Suppressor macrophage treated with lipopolysaccharide for 1 hour (primary cell): Measurements from ENCODE around the gene MED12L.

Experiments
- DNase-seq, 3 donors: peaks; one replicate each; pipeline ENCODE4 v3.0.0-alpha.2; 2020 to 2022

MED12L gene

GRCh38 chr3:151327571-151328198 lies 242.2 kb downstream of the MED12L start:
- DNase-seq, result peak; percentile 29 to 69 (median 61)

- peak; percentile 22 to 50 (median 46) for DNase-seq
These were observed 243.0 kb downstream of the MED12L start for GRCh38 chr3:151328298-151328995.

DNA sequence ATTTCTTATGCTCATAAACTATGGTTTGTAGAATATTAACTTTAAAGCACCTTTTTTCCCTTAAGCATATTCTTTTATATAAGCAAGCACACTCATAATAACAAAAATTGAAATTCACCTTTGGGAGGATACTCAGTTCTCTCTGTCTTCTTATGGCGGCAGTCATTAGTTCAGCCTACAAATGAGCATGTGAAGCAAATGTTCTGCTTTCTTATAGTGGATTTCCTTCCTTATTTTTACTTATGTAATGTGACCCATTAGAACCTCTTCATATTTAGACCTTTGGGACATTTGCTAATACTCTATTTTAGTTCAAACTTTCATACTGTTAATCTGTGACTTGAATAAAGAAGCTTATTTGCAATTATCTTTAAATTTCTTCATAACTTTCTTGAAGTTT lies 243.9 kb downstream of the MED12L start, which contains the start of gene P2RY13:
Gene P2RY13 (minus strand): TSS at position 187 of the 400 bp plus-strand sequence. CDS start 21 bp downstream, at position 166.
- peak; percentile 36 to 65 (median 64) for DNase-seq

DNA sequence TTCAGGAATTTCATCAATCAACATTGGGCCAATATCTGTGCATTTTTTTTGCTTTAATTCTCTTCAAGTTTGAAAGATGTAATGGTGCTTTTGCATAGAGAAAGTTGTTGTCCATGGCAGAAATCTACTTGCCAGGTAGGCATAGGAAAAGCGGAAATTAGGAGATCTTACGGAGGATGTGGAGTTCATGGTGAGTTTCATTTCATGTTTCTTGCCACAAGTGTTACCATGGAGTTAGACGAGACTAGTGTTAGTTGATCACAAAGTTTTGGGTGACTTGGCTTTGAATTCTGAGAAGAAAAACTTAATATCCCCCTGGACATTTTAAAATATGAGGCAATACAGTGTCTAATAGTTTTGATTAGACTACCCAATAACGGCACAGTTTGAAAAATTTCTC lies 244.9 kb downstream of the MED12L start:
- peak in 1 of 3 donors; percentile 45 for DNase-seq

DNA sequence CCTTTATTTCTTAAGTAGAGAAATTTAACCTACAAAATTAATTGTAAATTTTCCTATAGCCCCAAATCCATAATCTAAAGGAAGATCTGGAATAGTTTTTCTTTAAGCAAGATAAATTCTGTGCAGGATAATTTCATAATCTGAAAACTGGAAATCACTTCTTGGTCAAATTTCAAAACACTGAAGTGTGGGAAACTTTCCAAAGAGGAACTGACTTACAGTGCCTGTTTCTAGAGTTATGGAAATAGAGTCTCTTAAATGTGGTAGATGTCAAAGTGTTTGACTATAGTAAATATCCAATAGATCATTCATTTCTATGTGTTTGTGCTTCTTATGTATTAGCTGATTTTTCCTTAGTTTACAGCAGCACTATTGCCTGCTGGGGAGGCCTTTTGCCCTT lies 245.4 kb downstream of the MED12L start:
- DNase-seq, result peak; percentile 58 to 90 (median 85)

- peak; percentile 60 to 65 (median 61) for DNase-seq
These were observed 246.2 kb downstream of the MED12L start for GRCh38 chr3:151331696-151332095.

GRCh38 chr3:151345859-151346258 lies 260.4 kb downstream of the MED12L start:
- DNase-seq, result peak in 2 of 3 donors; percentile 29 to 56

DNA sequence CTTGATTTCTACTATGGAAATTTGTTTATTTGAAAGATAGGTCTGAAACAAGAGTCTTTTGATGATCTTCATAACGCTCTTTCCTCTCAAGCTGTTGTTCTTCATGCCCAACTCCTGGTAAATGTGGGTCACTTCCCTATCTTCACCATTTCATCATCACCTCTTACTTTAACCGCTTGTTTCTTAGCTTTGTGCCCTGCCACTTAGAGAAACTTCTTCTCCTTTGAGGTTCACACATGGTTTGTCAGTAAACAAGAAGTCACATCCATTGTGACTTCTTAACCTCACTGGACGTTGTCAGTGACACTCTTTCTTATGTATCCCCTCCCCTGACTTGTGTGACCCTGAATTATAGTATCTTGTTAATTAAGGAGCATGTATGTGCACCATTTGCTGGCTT lies 260.8 kb downstream of the MED12L start:
- peak; percentile 52 to 80 (median 70) for DNase-seq

DNA sequence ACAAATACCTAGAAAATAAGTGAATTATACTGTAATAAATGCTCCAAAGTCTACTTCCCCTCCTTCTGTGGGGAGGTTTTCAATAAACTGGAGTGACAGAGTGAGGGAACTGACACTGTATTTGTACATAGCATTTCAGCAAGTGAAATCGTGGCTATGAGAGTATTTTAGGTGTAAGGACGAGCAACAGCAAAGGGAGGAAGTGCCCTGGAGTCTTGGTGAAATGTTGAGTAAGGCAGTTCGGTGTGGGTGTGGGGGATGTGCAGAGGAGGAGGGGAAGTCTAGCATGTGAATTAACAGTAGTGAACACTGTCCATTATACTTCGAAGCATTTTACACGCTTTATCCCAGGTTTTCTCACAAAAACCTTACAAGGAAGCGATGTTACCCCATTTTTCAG lies 262.0 kb downstream of the MED12L start:
- DNase-seq, result peak; percentile 79 to 81 (median 80)

DNA sequence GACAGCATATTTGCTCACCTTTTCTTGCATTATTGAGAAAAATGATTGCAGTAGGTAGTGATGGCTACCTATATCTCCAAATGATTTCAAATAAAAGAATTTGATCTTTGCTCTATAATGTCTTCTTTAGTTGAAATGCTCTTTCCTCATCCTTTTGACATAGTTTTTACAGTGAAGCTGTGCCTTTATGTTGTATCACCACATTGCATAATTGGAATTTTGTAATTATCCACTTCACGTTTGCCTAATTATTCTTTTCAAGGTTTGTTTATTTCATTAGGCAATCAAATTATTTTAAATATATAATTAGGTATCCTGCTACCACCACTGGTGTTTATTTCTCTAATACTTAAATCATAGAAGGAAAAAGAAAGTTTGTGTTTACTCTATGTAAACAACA lies 265.2 kb downstream of the MED12L start:
- peak in 2 of 3 donors; percentile 27 to 41 for DNase-seq

GRCh38 chr3:151351219-151351618 lies 265.8 kb downstream of the MED12L start:
- DNase-seq, result peak; percentile 56 to 85 (median 81)

DNA sequence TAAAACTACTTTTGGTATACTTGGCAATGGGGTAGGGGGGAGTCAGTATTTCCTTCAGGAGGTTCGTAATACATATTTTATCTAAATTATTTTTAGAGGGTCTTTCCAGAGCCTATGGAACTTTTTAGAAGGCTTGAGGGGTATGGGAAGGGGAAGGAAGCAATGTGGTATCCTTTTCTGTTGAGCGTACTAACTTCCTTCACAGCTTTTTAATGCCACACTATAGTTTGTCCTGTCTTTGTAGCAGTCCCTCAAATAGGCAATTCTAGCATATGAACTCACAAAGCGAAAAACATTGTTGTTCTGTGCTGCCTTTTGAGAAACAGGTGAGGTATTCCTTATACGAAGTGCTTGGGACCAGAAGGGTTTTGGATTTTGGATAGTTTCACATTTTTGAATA lies 266.2 kb downstream of the MED12L start:
- DNase-seq, result no peak

DNA sequence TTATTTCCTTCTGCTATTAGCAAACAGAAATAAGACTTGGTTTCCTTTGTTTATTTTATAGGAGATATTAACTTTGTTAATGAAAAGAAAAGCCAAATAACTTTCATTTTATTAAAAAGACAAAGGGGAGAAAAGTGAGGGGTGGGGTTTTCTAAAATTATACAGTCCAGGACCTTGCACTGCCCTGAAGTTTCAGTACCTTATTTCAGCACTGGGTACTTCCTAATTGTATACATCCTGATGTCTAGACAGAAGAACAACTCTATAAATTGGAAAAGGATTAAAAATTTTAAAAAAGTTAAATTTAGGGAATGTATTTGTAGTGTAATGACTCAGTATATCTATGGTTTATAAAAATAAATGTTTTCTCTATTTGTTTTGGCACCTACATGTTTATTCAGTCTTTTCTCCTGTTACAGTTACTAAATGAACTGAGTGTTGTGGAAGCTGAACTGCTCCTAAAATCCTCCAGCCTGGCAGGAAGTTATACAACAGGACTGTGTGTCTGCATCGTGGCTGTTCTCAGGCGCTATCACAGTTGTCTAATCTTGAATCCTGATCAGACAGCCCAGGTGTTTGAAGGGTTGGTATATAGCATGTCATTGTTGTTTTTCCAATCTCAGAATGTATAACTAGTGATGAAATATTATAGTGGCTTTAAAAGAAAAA lies 271.5 kb downstream of the MED12L start:
- peak in 2 of 3 donors; percentile 25 to 45 for DNase-seq

GRCh38 chr3:151357463-151357850 lies 272.0 kb downstream of the MED12L start:
- DNase-seq, result no peak

DNA sequence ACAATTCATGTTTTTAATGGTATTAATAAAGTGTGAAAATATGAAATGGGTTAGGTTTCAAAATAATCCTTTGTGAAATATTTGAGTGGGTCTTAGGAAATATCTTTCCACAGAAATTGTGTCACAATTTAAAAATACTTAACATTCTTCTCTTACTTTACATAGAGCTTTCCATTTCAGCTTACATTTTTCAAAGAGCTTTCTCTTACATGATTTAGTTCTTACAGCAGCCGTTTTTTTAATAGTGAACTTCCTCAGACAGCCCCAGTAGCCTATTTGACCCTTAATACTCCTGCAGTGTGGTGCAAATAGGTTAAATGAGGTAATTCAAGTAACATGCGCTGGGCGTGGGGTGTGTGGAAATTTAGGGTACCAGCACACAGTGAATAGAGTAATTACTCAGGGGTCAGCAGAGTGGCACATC lies 277.3 kb downstream of the MED12L start:
- peak; percentile 63 to 72 (median 71) for DNase-seq

- no peak for DNase-seq
These were observed 281.5 kb downstream of the MED12L start for GRCh38 chr3:151366993-151367392.

GRCh38 chr3:151367448-151367847 lies 282.0 kb downstream of the MED12L start:
- DNase-seq, result no peak

- no peak for DNase-seq
These were observed 286.1 kb downstream of the MED12L start for GRCh38 chr3:151371526-151371925.

DNA sequence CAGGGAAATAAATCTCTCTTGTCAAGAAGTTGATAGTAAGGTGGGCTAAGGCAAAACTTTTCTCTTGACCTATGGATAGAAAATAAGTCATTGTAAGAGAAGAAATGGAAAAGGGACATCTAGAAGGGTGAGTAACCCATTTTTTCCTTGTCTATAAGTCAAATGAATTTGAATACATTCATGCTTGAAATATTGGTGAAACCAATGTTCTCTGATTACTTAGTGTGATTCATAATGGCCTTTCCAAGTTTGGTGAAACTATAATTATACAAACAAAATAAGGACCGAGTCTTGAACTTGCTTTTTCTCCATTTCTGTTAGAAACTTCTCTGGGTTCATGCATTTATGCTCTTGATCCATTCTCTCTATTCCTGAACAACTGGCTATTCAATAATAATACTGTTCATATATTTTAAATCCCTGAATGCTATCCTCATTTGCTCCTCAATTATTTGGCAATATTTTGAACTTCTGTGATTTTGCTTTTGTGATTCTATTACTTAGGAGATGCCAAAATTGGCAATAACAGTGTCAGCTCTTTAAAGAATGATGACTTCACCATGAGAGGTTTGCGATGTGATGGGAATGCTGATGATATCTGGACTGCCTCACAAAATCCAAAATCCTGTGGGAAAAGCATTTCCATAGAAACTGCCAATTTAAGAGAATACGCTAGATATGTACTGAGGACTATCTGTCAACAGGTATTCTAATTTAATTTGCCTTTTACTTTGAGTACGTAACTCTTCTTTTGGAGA lies 286.8 kb downstream of the MED12L start:
- DNase-seq, result no peak

GRCh38 chr3:151377768-151378385 lies 292.4 kb downstream of the MED12L start:
- no peak for DNase-seq

DNA sequence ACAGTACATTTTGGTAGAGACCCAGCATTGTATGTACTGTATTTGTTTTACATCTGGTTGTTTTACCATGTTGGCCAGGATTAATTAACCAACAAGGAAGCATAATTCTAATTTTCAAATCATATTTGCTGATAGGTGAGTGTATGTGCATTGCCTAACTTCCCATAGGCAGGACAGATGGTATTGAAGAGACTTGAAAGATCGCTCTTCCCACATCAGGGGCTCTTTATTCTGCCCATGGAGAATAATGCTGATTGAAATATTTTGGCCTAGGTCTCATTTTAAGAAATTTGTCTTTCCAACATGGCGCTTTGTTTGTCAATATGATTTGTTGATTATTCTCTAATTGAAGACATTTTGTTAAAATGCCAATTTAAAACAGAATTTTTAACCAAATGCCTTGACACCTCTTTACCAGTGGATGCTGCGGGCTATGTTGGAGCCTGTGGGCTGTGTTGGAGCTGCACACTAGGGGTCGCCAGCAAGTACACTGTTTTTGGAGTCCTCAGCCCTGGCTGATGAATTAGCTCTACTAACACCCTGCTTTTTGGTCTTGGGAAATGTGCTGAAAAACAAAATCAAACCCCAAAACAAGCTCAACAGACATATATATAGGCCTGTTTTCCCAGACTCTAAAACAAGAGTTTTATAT lies 293.7 kb downstream of the MED12L start:
- peak in 2 of 3 donors; percentile 43 to 51 for DNase-seq

DNA sequence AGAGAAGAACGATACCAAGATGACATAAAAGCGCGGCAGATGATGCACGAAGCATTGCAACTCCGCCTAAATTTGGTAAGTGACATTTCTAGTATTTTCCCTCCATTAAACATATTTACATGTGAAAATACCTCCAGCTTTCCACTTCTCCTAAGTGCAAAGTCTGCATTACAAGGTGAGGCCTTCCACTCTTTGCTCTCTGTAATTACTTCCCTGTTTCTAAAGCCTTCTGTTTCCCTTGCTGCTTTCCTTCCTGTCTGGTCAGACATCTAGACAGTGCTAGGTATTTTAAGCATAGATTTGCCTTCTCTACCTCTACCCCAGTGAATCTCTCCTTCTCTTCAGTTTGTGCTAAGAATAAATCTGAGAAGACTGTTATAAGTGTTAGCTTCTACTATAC lies 297.2 kb downstream of the MED12L start:
- no peak for DNase-seq
